ENCODE results near the gene LXN. TPM values are rescaled to one million over a fixed set of nuclear protein-coding genes. Genes with fewer than 3 reads are reported as not detected.

The LXN gene
- total RNA-seq, 2 experiments from 2014 or later, result 2.1 to 3.0 TPM

GRCh38 chr3:158711886-158712285, 39.4 kb upstream of the LXN start:
- H3K4me3 ChIP-seq (ENCODE audit: low read length), result no peak overlapping the region
- H3K36me3 ChIP-seq (ENCODE audit: insufficient read depth, low read length), result peaks cover 18% of the 10 kb centered on the region
- POLR2A ChIA-PET, result no interaction called here
- TF ChIP-seq CTCF (IDR thresholded peaks at IDR 0.05), result no peak
- Mint-ChIP-seq H3K9me3 (no peaks in the 10 kb centered on the region), H3K36me3 (ENCODE audit: low read depth) (peaks cover 82% of the 10 kb centered on the region), H3K4me1 (ENCODE audit: low read depth) (no peaks in the 10 kb centered on the region), H3K27ac (no peak overlapping the region), H3K27me3 (no peaks in the 10 kb centered on the region), H3K4me3 (no peak overlapping the region)
- CTCF ChIA-PET, result no interaction called here
- H3K4me1 ChIP-seq (ENCODE audit: insufficient read depth, low read length), result no peaks in the 10 kb centered on the region
- H3K27ac ChIP-seq (ENCODE audit: low read depth in 1 of 2, low read length in 2 of 2), result no peak overlapping the region
- intact Hi-C loops (cut with DNase I, micrococcal nuclease), result no loop called here
- H3K27me3 ChIP-seq (ENCODE audit: control insufficient read depth in 1 of 2, insufficient read depth in 2 of 2, low read length in 2 of 2), result no peaks in the 10 kb centered on the region
- ATAC-seq (ENCODE audit: poor library complexity) (no peak), DNase-seq (no peak)
- H3K9me3 ChIP-seq (ENCODE audit: control insufficient read depth in 1 of 2, insufficient read depth in 1 of 2, low read length in 2 of 2), result no peaks in the 10 kb centered on the region

- peaks cover 90% of the 10 kb centered on the region for H3K36me3 Mint-ChIP-seq (ENCODE audit: low read depth)
- Histone ChIP-seq H3K27me3 (ENCODE audit: control insufficient read depth in 1 of 2, insufficient read depth in 2 of 2, low read length in 2 of 2) (no peaks in the 10 kb centered on the region), H3K4me3 (ENCODE audit: low read length) (no peak overlapping the region), H3K9me3 (ENCODE audit: control insufficient read depth in 1 of 2, insufficient read depth in 1 of 2, low read length in 2 of 2) (no peaks in the 10 kb centered on the region), H3K36me3 (ENCODE audit: insufficient read depth, low read length) (peaks cover 20% of the 10 kb centered on the region), H3K27ac (ENCODE audit: low read depth in 1 of 2, low read length in 2 of 2) (no peak overlapping the region), H3K4me1 (ENCODE audit: insufficient read depth, low read length) (no peaks in the 10 kb centered on the region)
- DNase-seq, result no peak
- no peak overlapping the region for H3K4me3 Mint-ChIP-seq
- TF ChIP-seq CTCF (IDR thresholded peaks at IDR 0.05), result no peak
- no peak for ATAC-seq (ENCODE audit: poor library complexity)
- intact Hi-C loops (cut with DNase I, micrococcal nuclease), result no loop called here
- H3K4me1 Mint-ChIP-seq (ENCODE audit: low read depth), result no peaks in the 10 kb centered on the region
- H3K27me3 Mint-ChIP-seq, result no peaks in the 10 kb centered on the region
- no peaks in the 10 kb centered on the region for H3K9me3 Mint-ChIP-seq
- no peak overlapping the region for H3K27ac Mint-ChIP-seq
- CTCF ChIA-PET, result no interaction called here
- POLR2A ChIA-PET, result no interaction called here
These were observed 38.2 kb upstream of the LXN start for GRCh38 chr3:158710601-158711000.

- Histone ChIP-seq H3K27ac (ENCODE audit: low read depth in 1 of 2, low read length in 2 of 2) (no peak overlapping the region), H3K4me1 (ENCODE audit: insufficient read depth, low read length) (no peaks in the 10 kb centered on the region), H3K4me3 (ENCODE audit: low read length) (no peak overlapping the region), H3K27me3 (ENCODE audit: control insufficient read depth in 1 of 2, insufficient read depth in 2 of 2, low read length in 2 of 2) (no peaks in the 10 kb centered on the region), H3K9me3 (ENCODE audit: control insufficient read depth in 1 of 2, insufficient read depth in 1 of 2, low read length in 2 of 2) (no peaks in the 10 kb centered on the region), H3K36me3 (ENCODE audit: insufficient read depth, low read length) (peaks cover 20% of the 10 kb centered on the region)
- Mint-ChIP-seq H3K9me3 (no peaks in the 10 kb centered on the region), H3K4me1 (ENCODE audit: low read depth) (no peaks in the 10 kb centered on the region), H3K27me3 (no peaks in the 10 kb centered on the region), H3K36me3 (ENCODE audit: low read depth) (peaks cover 91% of the 10 kb centered on the region), H3K4me3 (no peak overlapping the region), H3K27ac (no peak overlapping the region)
- CTCF ChIA-PET, result no interaction called here
- no peak for ATAC-seq (ENCODE audit: poor library complexity)
- no peak for DNase-seq
- no peak for TF ChIP-seq CTCF (IDR thresholded peaks at IDR 0.05)
- POLR2A ChIA-PET, result no interaction called here
- intact Hi-C loops (cut with DNase I, micrococcal nuclease), result no loop called here
These were observed 37.2 kb upstream of the LXN start for GRCh38 chr3:158709666-158710083.
